GM18909 (cell line): ENCODE results near the gene SAMD11.

Experiments
- ATAC-seq: cut with Tn5 transposase; IDR thresholded peaks from one replicate; pipeline ENCODE4 v1.9.1; 2021; ENCODE audit warnings: mild to moderate bottlenecking; ENCODE audit not compliant: unreplicated experiment, poor library complexity

SAMD11 gene

GRCh38 chr1:961132-961669 lies 37.5 kb downstream of the SAMD11 start:
- ATAC-seq: no peak

- no peak for ATAC-seq
Measured at GRCh38 chr1:962381-963300, 38.9 kb downstream of the SAMD11 start.

GRCh38 chr1:963301-963651 lies 39.6 kb downstream of the SAMD11 start:
- ATAC-seq: no peak

- no peak for ATAC-seq
Measured at GRCh38 chr1:963746-964525, 40.2 kb downstream of the SAMD11 start.

- ATAC-seq: no peak
Measured at GRCh38 chr1:964691-965525, 41.2 kb downstream of the SAMD11 start.

- no peak for ATAC-seq
Measured at GRCh38 chr1:965526-966134, 41.9 kb downstream of the SAMD11 start.

GRCh38 chr1:966135-966703 lies 42.5 kb downstream of the SAMD11 start, which contains the start of gene PLEKHN1:
PLEKHN1 (plus strand) TSS chr1:966482; CDS start chr1:966532, 50 bp downstream.
- ATAC-seq: no peak

GRCh38 chr1:966704-967300 lies 43.1 kb downstream of the SAMD11 start:
- ATAC-seq: no peak

GRCh38 chr1:967466-968343 lies 44.0 kb downstream of the SAMD11 start:
- no peak for ATAC-seq

GRCh38 chr1:969260-969855 lies 45.6 kb downstream of the SAMD11 start:
- ATAC-seq: no peak

GRCh38 chr1:970242-970972 lies 46.7 kb downstream of the SAMD11 start:
- ATAC-seq: no peak

GRCh38 chr1:970973-971730 lies 47.4 kb downstream of the SAMD11 start:
- ATAC-seq: no peak

GRCh38 chr1:971751-972506 lies 48.2 kb downstream of the SAMD11 start:
- ATAC-seq: no peak

- no peak for ATAC-seq
Measured at GRCh38 chr1:972726-973458, 49.2 kb downstream of the SAMD11 start.
